Kidney epithelial cell (primary cell): ENCODE results near the gene RAB7A. TPM values are rescaled to one million over a fixed set of nuclear protein-coding genes. Genes with fewer than 3 reads are reported as not detected.

Experiments
- DNase-seq: peaks from one replicate; pipeline ENCODE4 v3.0.0-alpha.2; 2010; ENCODE audit warnings: low read depth
- H3K27me3 ChIP-seq: 2 replicates; pipeline ENCODE4 v1.6.0; 2011; ENCODE audit warnings: low read length; ENCODE audit not compliant: control insufficient read depth, insufficient read depth
- H3K36me3 ChIP-seq: 2 replicates; pipeline ENCODE4 v1.5.1; 2011; ENCODE audit warnings: low read length; ENCODE audit not compliant: control insufficient read depth, insufficient read depth
- H3K4me3 ChIP-seq: 2 replicates; pipeline ENCODE4 v1.5.1; 2011; ENCODE audit warnings: low read depth, mild to moderate bottlenecking, control low read depth, low read length
- CTCF ChIP-seq: IDR thresholded peaks from 2 replicates; pipeline ENCODE4 v1.5.1; 2011; ENCODE audit warnings: mild to moderate bottlenecking, moderate library complexity, low read length, control low read depth, inconsistent platforms; ENCODE audit not compliant: insufficient read depth, poor library complexity, severe bottlenecking
- total RNA-seq: library from RNA; depleted of rRNA; stranded (reverse); fragments of >200 nt; gene quantifications from 2 replicates; pipeline ENCODE4 v1.2.3, GENCODE V29; 2015

RAB7A gene
- 111 and 114 TPM in 2 replicates for total RNA-seq

- Histone ChIP-seq H3K27me3 (no peaks in the 10 kb centered on the region), H3K36me3 (no peaks in the 10 kb centered on the region), H3K4me3 (peak within 1 kb of the TSS; percentile 92)
- DNase-seq: peak; percentile 94
- TF ChIP-seq CTCF: no peak
Measured at GRCh38 chr3:128726023-128727016, at the start of gene RAB7A. Gene RAB7A (plus strand): TSS chr3:128726183. CDS start chr3:128795368, 69,185 bp downstream.

DNA sequence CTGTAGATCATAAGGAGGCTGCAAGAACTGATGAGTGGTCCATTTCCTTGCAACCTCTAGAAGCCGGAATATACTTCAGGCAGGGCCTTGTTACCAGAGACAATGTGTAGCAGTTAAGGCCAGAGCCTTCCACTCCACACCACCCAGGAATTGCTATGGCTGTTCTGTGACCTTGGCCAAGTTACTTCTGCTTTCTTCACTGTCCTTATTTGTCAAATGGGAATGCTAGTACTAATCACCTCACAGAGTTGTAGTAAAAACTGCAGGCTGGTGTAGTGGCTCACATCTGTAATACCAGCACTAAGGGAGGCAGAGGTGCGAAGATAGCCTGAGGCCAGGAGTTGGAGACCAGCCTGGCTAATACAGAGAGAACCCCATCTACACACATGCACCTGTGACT, 46.6 kb upstream of the RAB7A start:
- no peak for DNase-seq
- Histone ChIP-seq H3K36me3 (peaks cover 1% of the 10 kb centered on the region), H3K27me3 (peaks cover 2% of the 10 kb centered on the region), H3K4me3 (no peak overlapping the region)
- TF ChIP-seq CTCF: no peak

- Histone ChIP-seq H3K36me3 (no peaks in the 10 kb centered on the region), H3K4me3 (peak overlapping the region; percentile 93), H3K27me3 (no peaks in the 10 kb centered on the region)
- TF ChIP-seq CTCF: peak; percentile 99
- DNase-seq: peak; percentile 92
Measured at GRCh38 chr3:128680603-128681368, 45.2 kb upstream of the RAB7A start.

DNA sequence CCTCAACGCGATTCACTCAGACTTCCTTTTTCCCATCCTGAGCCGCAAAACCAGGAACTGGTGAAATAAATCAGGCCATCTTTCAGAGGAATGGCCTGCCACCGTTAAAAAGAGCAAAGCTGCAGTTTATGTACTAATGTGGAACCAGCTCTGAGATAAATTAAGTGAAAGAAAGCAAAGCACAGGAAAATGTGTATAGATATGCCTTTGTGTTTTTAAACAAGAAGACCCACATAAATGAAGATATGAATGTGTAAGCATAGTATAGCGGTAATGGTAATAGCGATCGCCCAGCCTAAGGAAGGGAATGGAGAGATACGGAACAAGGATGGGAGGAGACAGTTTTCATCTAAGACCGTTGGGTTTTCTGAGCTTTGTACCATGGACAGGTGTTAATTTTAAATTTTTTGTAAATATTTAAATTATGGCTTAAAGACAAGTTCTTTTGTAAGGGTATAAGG, 44.6 kb upstream of the RAB7A start:
- H3K36me3 ChIP-seq: no peaks in the 10 kb centered on the region
- DNase-seq: no peak
- H3K4me3 ChIP-seq: peak overlapping the region; percentile 93
- TF ChIP-seq CTCF: no peak
- no peaks in the 10 kb centered on the region for H3K27me3 ChIP-seq

GRCh38 chr3:128683957-128684356, 42.0 kb upstream of the RAB7A start:
- no peak for DNase-seq
- TF ChIP-seq CTCF: no peak
- no peak overlapping the region for H3K4me3 ChIP-seq

More at GRCh38 chr3:128683957-128684356, 42.0 kb upstream of the RAB7A start:
- Histone ChIP-seq H3K36me3 (no peaks in the 10 kb centered on the region), H3K27me3 (no peaks in the 10 kb centered on the region)
